Measurements from ENCODE around the gene MTNR1A.

MTNR1A gene

GRCh38 chr4:186486172-186486571, 69.2 kb downstream of the MTNR1A start:
- DNase-seq (ENCODE audit: low spot score): no peak

- DNase-seq (ENCODE audit: low spot score): no peak
Observed at GRCh38 chr4:186485561-186486062, 69.8 kb downstream of the MTNR1A start.

GRCh38 chr4:186485150-186485549, 70.2 kb downstream of the MTNR1A start:
- DNase-seq (ENCODE audit: low spot score): no peak

GRCh38 chr4:186483656-186484055, 71.7 kb downstream of the MTNR1A start:
- no peak for DNase-seq (ENCODE audit: low spot score)

Data from RKO (cell line).